Upper lobe of right lung (tissue), 1 donor: Measurements from ENCODE around the gene FTCD. TPM values are rescaled to one million over a fixed set of nuclear protein-coding genes. Genes with fewer than 3 reads are reported as not detected.

Experiments used
- ATAC-seq: fragments of 200-7000 bp; cut with Tn5 transposase; one replicate; pipeline ENCODE4 v1.9.1; 2020; ENCODE audit warnings: mild to moderate bottlenecking, moderate library complexity
- DNase-seq: peaks from one replicate; pipeline ENCODE4 v3.0.0-alpha.2; 2020
- H3K27ac ChIP-seq: fragments of 200-600 bp; one replicate; pipeline ENCODE4 v1.8.0; 2022
- H3K27me3 ChIP-seq: fragments of 200-600 bp; one replicate; pipeline ENCODE4 v1.8.0; 2022; ENCODE audit warnings: mild to moderate bottlenecking
- H3K36me3 ChIP-seq: fragments of 200-600 bp; one replicate; pipeline ENCODE4 v1.8.0; 2022
- H3K4me1 ChIP-seq: fragments of 200-600 bp; one replicate; pipeline ENCODE4 v1.8.0; 2022
- H3K4me3 ChIP-seq: fragments of 200-600 bp; one replicate; pipeline ENCODE4 v1.8.0; 2022; ENCODE audit warnings: mild to moderate bottlenecking
- H3K9me3 ChIP-seq: fragments of 200-600 bp; one replicate; pipeline ENCODE4 v1.8.0; 2022
- intact Hi-C: fragments of 100-400 bp; cut with DNase I; formaldehyde crosslinking; loops from one replicate; pipeline ENCODE4 v1.11.0; 2022
- total RNA-seq: library from RNA; stranded (reverse); fragmentation: NEBNext Ultra II Directional; extraction: Animal tissue kit (Norgen Biotek cat#: 25700); gene quantifications from one replicate; pipeline ENCODE4 v1.2.1, GENCODE V29; 2021
- TF ChIP-seq, protein P1 (sequence below): fragments of 200-600 bp; IDR thresholded peaks from one replicate; pipeline ENCODE4 v1.8.0; 2022; ENCODE audit warnings: antibody characterized with exemption
- donor health status: DM: no; HTN: yes; CAD: no; lungs with severe emphysema.

FTCD gene
- total RNA-seq, 1 donor from 2014 or later, result 0.46 TPM

- intact Hi-C loops, result loop anchor here (10.0 kb wide), 1 partner anchor 117 kb away; no protein-coding TSS in a partner anchor
- Histone ChIP-seq H3K4me3 (peak overlapping the region; percentile 10), H3K36me3 (no peaks in the 10 kb centered on the region), H3K27me3 (peaks cover 2% of the 10 kb centered on the region), H3K9me3 (no peaks in the 10 kb centered on the region), H3K27ac (peak overlapping the region; percentile 82), H3K4me1 (peaks cover 5% of the 10 kb centered on the region)
- TF ChIP-seq, protein P1, sequence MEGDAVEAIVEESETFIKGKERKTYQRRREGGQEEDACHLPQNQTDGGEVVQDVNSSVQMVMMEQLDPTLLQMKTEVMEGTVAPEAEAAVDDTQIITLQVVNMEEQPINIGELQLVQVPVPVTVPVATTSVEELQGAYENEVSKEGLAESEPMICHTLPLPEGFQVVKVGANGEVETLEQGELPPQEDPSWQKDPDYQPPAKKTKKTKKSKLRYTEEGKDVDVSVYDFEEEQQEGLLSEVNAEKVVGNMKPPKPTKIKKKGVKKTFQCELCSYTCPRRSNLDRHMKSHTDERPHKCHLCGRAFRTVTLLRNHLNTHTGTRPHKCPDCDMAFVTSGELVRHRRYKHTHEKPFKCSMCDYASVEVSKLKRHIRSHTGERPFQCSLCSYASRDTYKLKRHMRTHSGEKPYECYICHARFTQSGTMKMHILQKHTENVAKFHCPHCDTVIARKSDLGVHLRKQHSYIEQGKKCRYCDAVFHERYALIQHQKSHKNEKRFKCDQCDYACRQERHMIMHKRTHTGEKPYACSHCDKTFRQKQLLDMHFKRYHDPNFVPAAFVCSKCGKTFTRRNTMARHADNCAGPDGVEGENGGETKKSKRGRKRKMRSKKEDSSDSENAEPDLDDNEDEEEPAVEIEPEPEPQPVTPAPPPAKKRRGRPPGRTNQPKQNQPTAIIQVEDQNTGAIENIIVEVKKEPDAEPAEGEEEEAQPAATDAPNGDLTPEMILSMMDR, result no peak
- ATAC-seq, result peak; percentile 58
- DNase-seq, result peak; percentile 56
Measured at GRCh38 chr21:46092026-46092764, 63.2 kb downstream of the FTCD start.

- Histone ChIP-seq H3K27ac (peak overlapping the region; percentile 82), H3K27me3 (no peaks in the 10 kb centered on the region), H3K4me1 (peaks cover 5% of the 10 kb centered on the region), H3K9me3 (no peaks in the 10 kb centered on the region), H3K36me3 (no peaks in the 10 kb centered on the region), H3K4me3 (no peak overlapping the region)
- TF ChIP-seq, protein P1, result no peak
- ATAC-seq (no peak), DNase-seq (peak; percentile 23)
- intact Hi-C loops, result loop anchor here (10.0 kb wide), 1 partner anchor 117 kb away; no protein-coding TSS in a partner anchor
Measured at GRCh38 chr21:46091631-46092025, 63.8 kb downstream of the FTCD start.

DNA sequence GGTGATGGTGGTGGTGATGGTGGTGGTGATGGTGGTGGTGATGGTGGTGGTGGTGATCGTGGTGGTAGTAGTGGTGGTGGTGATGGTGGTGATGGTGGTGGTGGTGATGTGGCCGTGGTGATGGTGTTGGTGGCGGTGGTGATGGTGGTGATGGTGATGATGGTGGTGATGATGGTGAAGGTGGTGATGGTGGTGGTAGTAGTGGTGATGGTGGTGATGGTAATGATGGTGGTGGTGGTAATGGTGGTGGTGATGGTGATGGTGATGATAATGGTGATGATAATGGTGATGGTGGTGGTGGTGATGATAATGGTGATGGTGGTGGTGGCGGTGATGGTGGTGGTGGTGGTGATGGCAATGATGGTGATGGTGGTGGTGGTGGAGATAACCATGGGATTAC is 64.3 kb downstream of the FTCD start:
- no peak overlapping the region for H3K27ac ChIP-seq
- intact Hi-C loops, result loop anchor here (10.0 kb wide), 1 partner anchor 116 kb away; no protein-coding TSS in a partner anchor
- no peak for DNase-seq

DNA sequence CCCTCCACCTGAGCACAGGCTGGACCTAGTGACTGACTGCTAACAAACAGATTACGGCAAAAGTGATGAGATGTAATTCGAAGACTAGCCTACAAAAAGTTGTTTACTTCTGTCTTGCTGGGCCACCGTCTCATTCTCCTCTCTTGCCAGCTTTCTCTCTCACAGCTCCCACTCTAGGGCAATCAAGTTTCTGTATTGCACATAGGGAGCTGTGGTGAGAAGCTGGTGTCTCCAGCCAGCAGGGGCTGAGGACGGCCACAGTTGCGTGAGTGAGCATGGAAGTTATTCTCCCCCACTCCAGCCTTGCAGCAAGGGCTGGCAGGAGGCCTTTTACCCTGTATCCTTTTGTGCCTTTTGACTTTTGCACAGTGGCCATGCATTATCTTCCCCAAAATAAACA is 66.1 kb downstream of the FTCD start:
- ATAC-seq, result no peak
- Histone ChIP-seq H3K27me3 (no peaks in the 10 kb centered on the region), H3K9me3 (no peaks in the 10 kb centered on the region), H3K36me3 (no peaks in the 10 kb centered on the region), H3K4me3 (no peak overlapping the region), H3K4me1 (peaks cover 5% of the 10 kb centered on the region), H3K27ac (no peak overlapping the region)
- intact Hi-C loops, result no loop called here
- TF ChIP-seq, protein P1, result no peak
- DNase-seq, result peak; percentile 12

More for the DNA sequence above, 64.3 kb downstream of the FTCD start:
- Histone ChIP-seq H3K36me3 (no peaks in the 10 kb centered on the region), H3K9me3 (no peaks in the 10 kb centered on the region), H3K27me3 (no peaks in the 10 kb centered on the region), H3K4me3 (no peak overlapping the region), H3K4me1 (peaks cover 5% of the 10 kb centered on the region)
- TF ChIP-seq, protein P1, result no peak
- ATAC-seq, result no peak

DNA sequence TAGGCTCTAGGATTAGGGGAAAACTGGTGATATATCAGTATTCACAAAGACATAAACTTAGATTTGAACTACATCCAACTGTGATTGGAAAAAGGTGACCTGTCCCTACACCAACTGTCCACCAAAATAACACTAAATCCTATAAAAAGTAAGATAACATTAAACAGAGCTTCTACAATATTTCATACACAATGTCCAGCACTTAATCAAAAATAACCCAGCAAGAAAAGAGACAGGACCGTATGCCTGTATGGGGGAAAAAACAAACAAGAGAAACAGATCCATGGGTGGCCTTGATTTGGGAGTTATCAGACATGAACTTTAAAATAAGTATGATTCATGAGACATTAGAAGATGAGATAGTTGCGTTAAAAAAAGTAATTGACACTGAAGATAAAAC is 67.2 kb downstream of the FTCD start:
- Histone ChIP-seq H3K36me3 (no peaks in the 10 kb centered on the region), H3K9me3 (no peaks in the 10 kb centered on the region), H3K4me3 (no peak overlapping the region), H3K27me3 (no peaks in the 10 kb centered on the region), H3K27ac (no peak overlapping the region), H3K4me1 (peaks cover 5% of the 10 kb centered on the region)
- TF ChIP-seq, protein P1, result no peak
- ATAC-seq (no peak), DNase-seq (no peak)
- intact Hi-C loops, result no loop called here
